Panc1 (cell line): Measurements from ENCODE around the gene KPNB1.

Experiments
- CTCF ChIP-seq: fragments of 450-650 bp; IDR thresholded peaks from 2 replicates; pipeline ENCODE4 v1.5.1; 2017; ENCODE audit warnings: mild to moderate bottlenecking
- POLR2AphosphoS5 ChIP-seq: IDR thresholded peaks from 2 replicates; pipeline ENCODE4 v1.6.1; 2012; ENCODE audit warnings: mild to moderate bottlenecking, low read depth, low read length, moderate library complexity

- no peak for TF ChIP-seq CTCF
- no peak for TF ChIP-seq POLR2AphosphoS5
Observed at GRCh38 chr17:47603830-47604597, 45.7 kb upstream of the KPNB1 start.
